IPS DF 6.9 (cell line): ENCODE results near the gene CCDC88C.

Experiments
- DNase-seq: peaks from one replicate; pipeline ENCODE4 v3.0.0-alpha.2; 2013; ENCODE audit warnings: low read depth, low spot score
- H3K27ac ChIP-seq: one replicate; pipeline ENCODE4 v1.5.1; 2013; ENCODE audit warnings: low read length, control low read depth
- H3K27me3 ChIP-seq: 2 replicates; pipeline ENCODE4 v1.6.1; 2013; ENCODE audit warnings: mild to moderate bottlenecking, low read length; ENCODE audit not compliant: control insufficient read depth, insufficient read depth
- H3K36me3 ChIP-seq: 2 replicates; pipeline ENCODE4 v1.6.1; 2013; ENCODE audit warnings: low read length; ENCODE audit not compliant: control insufficient read depth, insufficient read depth
- H3K4me1 ChIP-seq: 2 replicates; pipeline ENCODE4 v1.6.1; 2013; ENCODE audit warnings: low read length; ENCODE audit not compliant: control insufficient read depth, insufficient read depth
- H3K4me3 ChIP-seq: 2 replicates; pipeline ENCODE4 v1.5.1; 2013; ENCODE audit warnings: mild to moderate bottlenecking, low read length
- H3K9me3 ChIP-seq: 2 replicates; pipeline ENCODE4 v1.6.1; 2013; ENCODE audit warnings: low read length, inconsistent platforms; ENCODE audit not compliant: control insufficient read depth, insufficient read depth
- WGBS: extraction: QIAGEN DNeasy Blood & Tissue Kit; methylation state at CpG from one replicate; pipeline ENCODE4 v1.1.7; 2013; ENCODE audit warnings: mixed read lengths, missing lambda C conversion rate; ENCODE audit not compliant: insufficient read length, insufficient coverage; 5-methylcytosine and 5-hydroxymethylcytosine counted together

CCDC88C gene

GRCh38 chr14:91305650-91306431, 111.8 kb downstream of the CCDC88C start:
- peaks cover 21% of the 10 kb centered on the region for H3K36me3 ChIP-seq
- DNase-seq, result no peak
- H3K27me3 ChIP-seq, result no peaks in the 10 kb centered on the region
- H3K27ac ChIP-seq, result no peak overlapping the region
- no peaks in the 10 kb centered on the region for H3K9me3 ChIP-seq
- H3K4me3 ChIP-seq, result no peak overlapping the region
- no CpG with 5 or more reads among the region's 10 CpGs for WGBS
- H3K4me1 ChIP-seq, result peaks cover 6% of the 10 kb centered on the region; the same call in 1 of the 2 replicates

DNA sequence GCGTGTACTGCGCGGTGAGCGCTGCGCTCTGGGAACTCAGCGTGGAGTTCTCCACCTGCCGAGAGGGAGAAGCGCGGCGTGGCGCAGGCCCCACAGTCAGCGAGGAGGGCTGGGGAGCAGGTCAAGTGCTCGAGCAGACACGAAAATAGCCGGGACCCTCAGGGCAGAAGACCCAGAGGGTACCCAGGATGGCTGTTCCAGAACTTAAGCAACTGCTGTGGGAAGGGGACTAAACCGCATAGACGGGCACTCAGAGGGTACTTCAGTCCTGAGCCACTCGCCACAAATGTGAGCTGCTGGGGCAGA, 113.7 kb downstream of the CCDC88C start:
- Histone ChIP-seq H3K27me3 (no peaks in the 10 kb centered on the region), H3K9me3 (no peaks in the 10 kb centered on the region), H3K4me1 (peaks cover 6% of the 10 kb centered on the region; the same call in 1 of the 2 replicates), H3K27ac (no peak overlapping the region), H3K36me3 (peaks cover 27% of the 10 kb centered on the region), H3K4me3 (no peak overlapping the region)
- DNase-seq, result no peak
- WGBS, result no CpG with 5 or more reads among the region's 18 CpGs

DNA sequence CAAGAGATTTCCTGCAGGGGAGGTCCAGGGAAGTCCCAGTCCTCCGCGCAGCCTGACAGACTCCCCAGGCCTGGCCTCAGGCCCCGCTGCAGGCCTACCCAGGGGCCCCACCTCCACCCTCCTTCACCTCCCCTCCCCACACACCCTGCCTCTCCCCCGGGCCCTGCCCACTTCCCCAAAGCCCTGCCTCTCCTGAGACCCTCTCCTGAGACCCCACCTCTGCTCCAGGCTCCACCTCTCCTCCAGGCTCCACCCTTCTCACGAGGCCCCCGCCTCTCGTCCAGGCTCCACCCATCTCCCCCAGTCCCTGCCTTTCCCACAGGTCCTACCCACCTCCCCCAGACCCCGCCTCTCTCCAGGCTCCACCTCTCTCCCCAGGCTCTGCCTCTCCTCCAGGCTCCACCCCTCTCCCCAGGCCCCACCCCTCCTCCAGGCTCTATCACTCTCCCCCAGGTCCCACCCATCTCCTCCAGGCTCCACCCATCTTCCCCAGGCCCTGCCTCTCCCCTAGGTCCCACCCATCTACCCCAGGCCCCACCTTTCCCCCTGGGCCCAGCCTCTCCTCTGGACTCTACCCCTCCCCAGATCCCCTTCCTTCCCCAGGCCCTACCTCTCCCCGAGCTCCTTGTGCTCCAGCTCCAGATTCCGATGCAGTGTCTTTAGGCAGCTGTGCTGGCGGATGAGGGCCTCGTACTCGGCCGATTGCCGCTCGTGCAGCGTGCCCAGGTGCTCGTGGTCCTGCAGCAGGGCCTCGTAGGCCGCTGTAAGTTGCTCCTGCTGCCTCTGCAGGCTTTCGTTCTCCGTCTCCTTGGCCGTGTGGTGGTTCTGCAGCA, 114.3 kb downstream of the CCDC88C start:
- WGBS, result no CpG with 5 or more reads among the region's 23 CpGs
- Histone ChIP-seq H3K4me1 (peaks cover 6% of the 10 kb centered on the region; the same call in 1 of the 2 replicates), H3K9me3 (no peaks in the 10 kb centered on the region), H3K27me3 (no peaks in the 10 kb centered on the region), H3K36me3 (peaks cover 27% of the 10 kb centered on the region), H3K4me3 (no peak overlapping the region), H3K27ac (no peak overlapping the region)
- peak; percentile 90 for DNase-seq

DNA sequence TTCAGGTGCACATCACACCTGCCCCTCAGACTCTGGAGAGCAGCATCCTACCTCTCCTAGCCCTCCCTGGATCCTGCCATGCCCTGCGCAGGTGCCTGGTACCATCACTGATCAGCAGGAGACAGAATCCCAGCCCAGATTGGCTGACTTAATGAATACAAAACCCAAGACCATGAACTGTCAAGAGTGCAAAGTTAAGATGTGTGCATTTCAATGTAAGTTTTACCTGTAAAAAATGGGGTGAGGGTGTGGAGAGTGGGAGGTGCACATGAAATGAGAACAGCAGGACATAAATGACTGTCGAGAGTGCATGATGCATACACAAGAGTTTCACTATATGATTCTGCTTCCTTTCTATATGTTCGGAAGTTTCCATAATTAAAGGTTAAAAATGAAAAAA, 115.2 kb downstream of the CCDC88C start:
- Histone ChIP-seq H3K36me3 (peaks cover 19% of the 10 kb centered on the region), H3K27ac (no peak overlapping the region), H3K4me1 (peaks cover 6% of the 10 kb centered on the region; the same call in 1 of the 2 replicates), H3K9me3 (no peaks in the 10 kb centered on the region), H3K4me3 (no peak overlapping the region), H3K27me3 (no peaks in the 10 kb centered on the region)
- no peak for DNase-seq
- WGBS, result no CpG with 5 or more reads among the region's 3 CpGs

DNA sequence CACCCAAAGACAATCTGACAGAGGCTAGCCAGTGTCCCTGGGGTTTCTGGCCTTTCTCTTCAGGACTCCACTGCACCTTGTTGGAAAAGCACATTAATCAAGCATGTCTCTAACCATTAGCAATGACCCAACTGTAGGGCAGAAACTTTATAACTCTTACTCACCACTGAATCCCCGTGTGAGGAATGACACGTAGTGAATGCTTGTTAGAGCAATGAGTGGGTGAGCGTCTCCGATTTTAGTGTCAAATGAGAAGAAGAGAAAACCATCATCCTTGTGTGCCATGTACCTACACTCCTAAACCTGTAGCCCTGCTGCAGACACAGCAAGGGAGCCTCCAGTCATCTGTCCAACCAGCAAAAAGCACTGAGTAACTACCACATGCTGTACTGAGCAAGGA, 116.7 kb downstream of the CCDC88C start:
- Histone ChIP-seq H3K27ac (no peak overlapping the region), H3K4me1 (peaks cover 6% of the 10 kb centered on the region; the same call in 1 of the 2 replicates), H3K4me3 (no peak overlapping the region), H3K27me3 (no peaks in the 10 kb centered on the region), H3K9me3 (no peaks in the 10 kb centered on the region), H3K36me3 (peaks cover 24% of the 10 kb centered on the region; the same call in 1 of the 2 replicates)
- no CpG with 5 or more reads among the region's 4 CpGs for WGBS
- no peak for DNase-seq

GRCh38 chr14:91300283-91300895, 117.2 kb downstream of the CCDC88C start:
- peaks cover 23% of the 10 kb centered on the region for H3K36me3 ChIP-seq
- no peak for DNase-seq
- H3K27ac ChIP-seq, result no peak overlapping the region
- WGBS, result no CpG with 5 or more reads among the region's 10 CpGs
- no peaks in the 10 kb centered on the region for H3K9me3 ChIP-seq
- H3K4me1 ChIP-seq, result 0 out of 2 replicates have a peak, but pooled peaks cover 3% of the 10 kb centered on the region
- H3K27me3 ChIP-seq, result no peaks in the 10 kb centered on the region
- H3K4me3 ChIP-seq, result no peak overlapping the region

DNA sequence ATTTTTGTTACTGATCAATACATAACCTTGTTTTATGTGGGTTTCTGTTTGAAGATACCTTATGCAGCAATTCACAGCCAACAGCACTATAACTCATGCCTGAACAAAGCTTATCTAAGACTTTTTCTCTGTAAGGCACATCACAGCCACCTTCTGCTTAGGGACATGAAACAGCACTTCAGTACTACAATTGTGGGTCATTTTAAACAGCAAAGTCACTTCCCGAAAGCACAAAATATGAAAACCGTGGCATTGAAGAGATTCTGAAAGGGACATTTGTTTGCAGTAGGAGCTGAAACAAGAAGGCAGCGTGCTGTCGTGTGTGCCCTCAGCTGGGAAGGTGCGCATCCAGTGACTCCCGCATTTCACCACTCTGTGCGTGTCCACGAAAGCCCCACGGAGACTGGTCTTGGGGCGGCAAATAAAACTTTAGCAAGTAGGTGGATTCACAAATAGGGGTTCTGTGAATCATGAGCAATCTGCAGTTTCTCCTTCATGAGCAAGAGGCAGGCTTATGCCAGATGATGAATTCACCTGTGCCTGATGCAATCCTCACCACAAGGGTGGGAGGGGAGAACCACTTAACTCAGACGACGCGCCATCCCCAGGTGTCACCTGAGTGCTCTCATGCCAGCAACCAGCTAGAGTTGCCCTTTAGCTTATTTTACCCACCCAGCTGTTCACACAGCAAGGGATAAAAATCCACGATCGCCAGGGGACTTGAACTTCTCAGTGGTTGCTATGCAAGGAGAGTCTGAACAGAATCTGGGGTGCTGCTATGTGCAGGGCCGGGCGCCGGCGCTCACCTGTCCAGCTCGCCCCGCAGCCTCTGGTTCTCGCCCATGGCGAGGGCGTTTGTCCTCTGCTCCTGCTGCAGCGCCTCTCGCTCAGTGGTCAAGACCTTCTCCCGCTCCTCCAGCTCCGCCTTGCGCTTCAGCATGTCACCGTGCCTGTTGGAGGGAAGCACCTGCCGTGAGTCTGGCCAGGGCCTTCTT, 118.2 kb downstream of the CCDC88C start:
- Histone ChIP-seq H3K27me3 (no peaks in the 10 kb centered on the region), H3K4me3 (no peak overlapping the region), H3K9me3 (no peaks in the 10 kb centered on the region), H3K36me3 (peaks cover 26% of the 10 kb centered on the region), H3K27ac (no peak overlapping the region), H3K4me1 (0 out of 2 replicates have a peak, but pooled peaks cover 3% of the 10 kb centered on the region)
- DNase-seq, result no peak
- no CpG with 5 or more reads among the region's 31 CpGs for WGBS

DNA sequence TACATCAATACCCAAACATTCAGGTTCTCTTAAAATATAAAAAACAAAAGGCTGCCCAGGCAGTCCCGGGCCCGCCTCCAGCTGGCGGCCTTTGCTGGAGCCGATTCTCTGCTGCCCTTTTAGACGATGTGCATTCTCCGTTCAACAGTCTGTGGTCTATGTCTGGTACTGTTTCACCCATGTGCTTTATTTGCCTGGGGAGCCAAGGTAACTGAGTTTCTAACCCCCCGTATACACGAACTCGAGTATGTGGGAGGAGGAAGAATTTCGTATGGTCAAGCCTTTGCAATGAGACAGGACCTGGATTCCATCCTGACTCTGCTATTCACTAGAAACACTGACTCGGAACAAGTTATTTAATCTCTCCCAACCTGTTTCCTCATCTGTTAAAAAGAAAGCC, 119.0 kb downstream of the CCDC88C start:
- no CpG with 5 or more reads among the region's 11 CpGs for WGBS

DNA sequence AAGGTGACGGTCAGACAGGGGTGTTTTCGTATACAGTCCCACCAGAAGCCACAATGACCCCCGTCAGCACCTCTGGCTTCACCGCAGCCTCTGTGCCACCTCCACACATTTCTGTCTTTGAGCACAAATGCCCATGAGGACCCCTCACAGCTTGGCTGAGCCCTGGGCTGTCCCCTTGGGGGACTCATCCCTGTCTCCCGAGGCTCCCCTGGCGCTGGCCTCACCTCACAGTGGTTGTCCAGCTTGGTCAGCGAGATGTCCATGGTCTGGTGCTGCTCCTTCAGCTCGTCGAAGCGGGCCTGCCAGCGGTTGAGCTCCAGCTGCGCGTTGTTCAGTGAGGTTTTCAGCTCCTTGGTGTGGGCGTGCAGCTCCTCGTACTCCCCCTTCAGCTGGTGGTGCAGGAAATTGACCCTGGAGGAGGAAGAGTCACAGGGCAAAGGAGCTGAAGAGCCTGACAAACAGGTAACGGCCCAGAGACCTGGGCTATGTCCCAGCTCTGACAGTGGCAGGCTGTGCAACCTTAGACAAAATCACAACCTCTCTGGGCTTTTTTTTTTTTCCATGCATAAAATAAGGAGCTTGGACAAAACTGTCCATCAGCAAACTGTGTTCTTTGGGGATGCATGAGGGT, 120.4 kb downstream of the CCDC88C start:
- whole genome bisulfite sequencing, result no CpG with 5 or more reads among the region's 16 CpGs
- no peaks in the 10 kb centered on the region for H3K9me3 ChIP-seq
- no peak overlapping the region for H3K4me3 ChIP-seq
- H3K27ac ChIP-seq, result no peak overlapping the region
- no peak for DNase-seq
- no peaks in the 10 kb centered on the region for H3K4me1 ChIP-seq
- no peaks in the 10 kb centered on the region for H3K27me3 ChIP-seq
- H3K36me3 ChIP-seq, result peaks cover 34% of the 10 kb centered on the region

More for the DNA sequence above, 119.0 kb downstream of the CCDC88C start:
- H3K9me3 ChIP-seq, result no peaks in the 10 kb centered on the region
- 0 out of 2 replicates have a peak, but pooled peaks cover under 1% of the 10 kb centered on the region for H3K4me1 ChIP-seq
- no peak for DNase-seq
- H3K4me3 ChIP-seq, result no peak overlapping the region
- H3K27ac ChIP-seq, result no peak overlapping the region
- H3K36me3 ChIP-seq, result peaks cover 31% of the 10 kb centered on the region
- no peaks in the 10 kb centered on the region for H3K27me3 ChIP-seq
